Activated CD4-positive, alpha-beta T cell treated with anti-CD3 and anti-CD28 coated beads, Interleukin-2, amount 10 ng/mL, durations not matched to agents 7 days and 5 days (primary cell): Measurements from ENCODE around the gene RNF40. TPM values are rescaled to one million over a fixed set of nuclear protein-coding genes. Genes with fewer than 3 reads are reported as not detected.
"Not testable (repeated sequence)": the region's sequence is repeated elsewhere in the genome, so short reads cannot be mapped to it uniquely, and the experiment has no call there.

Experiments
- CTCF ChIA-PET: fragments of 350-600 bp; sonication (Branson Sonifier 250); formaldehyde crosslinking; loops from one replicate; lab custom pipeline; 2021; ENCODE audit warnings: antibody characterized with exemption; lab: Charles Lee
- POLR2A ChIA-PET: fragments of 350-600 bp; sonication (Branson Sonifier 250); formaldehyde crosslinking; loops from one replicate; lab custom pipeline; 2021; ENCODE audit warnings: antibody characterized with exemption; lab: Charles Lee
- DNase-seq: peaks from one replicate; pipeline ENCODE4 v3.0.0-alpha.2; 2020
- H3K27ac Mint-ChIP-seq: one replicate; pipeline ENCODE4 v1.8.0; 2021; ENCODE audit warnings: mild to moderate bottlenecking, moderate library complexity, mixed read lengths
- H3K27me3 Mint-ChIP-seq: one replicate; pipeline ENCODE4 v1.8.0; 2021; ENCODE audit warnings: mixed read lengths
- H3K36me3 Mint-ChIP-seq: one replicate; pipeline ENCODE4 v1.8.0; 2021; ENCODE audit warnings: low read depth, mixed read lengths
- H3K4me1 Mint-ChIP-seq: one replicate; pipeline ENCODE4 v1.8.0; 2021; ENCODE audit warnings: mixed read lengths
- H3K4me3 Mint-ChIP-seq: one replicate; pipeline ENCODE4 v1.8.0; 2021; ENCODE audit warnings: mild to moderate bottlenecking, moderate library complexity, mixed read lengths
- H3K9me3 Mint-ChIP-seq: one replicate; pipeline ENCODE4 v1.8.0; 2021; ENCODE audit warnings: mixed read lengths
- total RNA-seq, 2 experiments: library from RNA; stranded (reverse); gene quantifications; one replicate each; pipeline ENCODE4 v1.2.3, GENCODE V29; 2021

The RNF40 gene
- total RNA-seq, 2 experiments from 2014 or later, result 81.9 to 101 TPM

- Mint-ChIP-seq H3K9me3 (no peaks in the 10 kb centered on the region), H3K27me3 (no peaks in the 10 kb centered on the region), H3K36me3 (no peaks in the 10 kb centered on the region), H3K4me1 (peaks cover 6% of the 10 kb centered on the region), H3K4me3 (no peak overlapping the region), H3K27ac (no peak overlapping the region)
- no peak for DNase-seq
- POLR2A ChIA-PET, result interaction anchor here (0.6 kb wide), 1 partner anchor 18 kb away, joined by 5 read pairs; no protein-coding TSS in a partner anchor
- CTCF ChIA-PET, result interaction anchor here (0.6 to 1.5 kb wide), 4 partner anchors 16 to 60 kb away, joined by 3 to 6 read pairs (median 3); no protein-coding TSS in a partner anchor
Observed at GRCh38 chr16:30797670-30798309, 35.7 kb downstream of the RNF40 start.

GRCh38 chr16:30802936-30803335 is 40.8 kb downstream of the RNF40 start:
- H3K4me1 Mint-ChIP-seq, result peaks cover 31% of the 10 kb centered on the region
- peaks cover 10% of the 10 kb centered on the region for H3K27me3 Mint-ChIP-seq
- H3K4me3 Mint-ChIP-seq, result no peak overlapping the region
- ChIA-PET POLR2A (interaction anchor here (0.6 kb wide), 1 partner anchor 9 kb away, joined by 4 read pairs; no protein-coding TSS in a partner anchor), CTCF (interaction anchor here (0.8 to 2.8 kb wide), 5 partner anchors 9 to 139 kb away, joined by 3 to 16 read pairs (median 5); no protein-coding TSS in a partner anchor)
- no peak for DNase-seq
- H3K27ac Mint-ChIP-seq, result no peak overlapping the region
- H3K36me3 Mint-ChIP-seq, result peaks cover 5% of the 10 kb centered on the region
- no peaks in the 10 kb centered on the region for H3K9me3 Mint-ChIP-seq

DNA sequence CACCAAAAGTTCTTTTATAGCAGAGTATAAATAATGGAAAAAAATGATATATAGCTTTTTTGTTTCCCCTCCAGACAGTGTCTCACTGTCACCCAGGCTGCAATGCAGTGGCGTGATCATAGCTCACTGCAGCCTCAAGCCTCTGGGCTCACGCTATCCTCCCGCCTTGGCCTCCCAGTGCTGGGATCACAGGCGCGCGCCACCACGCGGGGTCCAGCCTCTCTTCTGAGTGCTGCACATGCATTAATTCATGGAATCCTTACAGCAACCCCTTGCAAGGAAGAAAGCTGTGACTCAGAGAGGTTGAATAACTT is 42.9 kb downstream of the RNF40 start:
- peaks cover 14% of the 10 kb centered on the region for H3K27me3 Mint-ChIP-seq
- no peaks in the 10 kb centered on the region for H3K9me3 Mint-ChIP-seq
- ChIA-PET POLR2A (interaction anchor here (0.9 kb wide), 1 partner anchor 57 kb away, joined by 6 read pairs; the partner anchor contains the start of gene PHKG2), CTCF (interaction anchor here (1.0 to 2.0 kb wide), 5 partner anchors 9 to 149 kb away, joined by 3 to 26 read pairs (median 3); no protein-coding TSS in a partner anchor)
- peaks cover 5% of the 10 kb centered on the region for H3K36me3 Mint-ChIP-seq
- peaks cover 33% of the 10 kb centered on the region for H3K4me1 Mint-ChIP-seq
- no peak for DNase-seq
- peak overlapping the region; percentile 26 for H3K4me3 Mint-ChIP-seq
- H3K27ac Mint-ChIP-seq, result peak overlapping the region; percentile 38

DNA sequence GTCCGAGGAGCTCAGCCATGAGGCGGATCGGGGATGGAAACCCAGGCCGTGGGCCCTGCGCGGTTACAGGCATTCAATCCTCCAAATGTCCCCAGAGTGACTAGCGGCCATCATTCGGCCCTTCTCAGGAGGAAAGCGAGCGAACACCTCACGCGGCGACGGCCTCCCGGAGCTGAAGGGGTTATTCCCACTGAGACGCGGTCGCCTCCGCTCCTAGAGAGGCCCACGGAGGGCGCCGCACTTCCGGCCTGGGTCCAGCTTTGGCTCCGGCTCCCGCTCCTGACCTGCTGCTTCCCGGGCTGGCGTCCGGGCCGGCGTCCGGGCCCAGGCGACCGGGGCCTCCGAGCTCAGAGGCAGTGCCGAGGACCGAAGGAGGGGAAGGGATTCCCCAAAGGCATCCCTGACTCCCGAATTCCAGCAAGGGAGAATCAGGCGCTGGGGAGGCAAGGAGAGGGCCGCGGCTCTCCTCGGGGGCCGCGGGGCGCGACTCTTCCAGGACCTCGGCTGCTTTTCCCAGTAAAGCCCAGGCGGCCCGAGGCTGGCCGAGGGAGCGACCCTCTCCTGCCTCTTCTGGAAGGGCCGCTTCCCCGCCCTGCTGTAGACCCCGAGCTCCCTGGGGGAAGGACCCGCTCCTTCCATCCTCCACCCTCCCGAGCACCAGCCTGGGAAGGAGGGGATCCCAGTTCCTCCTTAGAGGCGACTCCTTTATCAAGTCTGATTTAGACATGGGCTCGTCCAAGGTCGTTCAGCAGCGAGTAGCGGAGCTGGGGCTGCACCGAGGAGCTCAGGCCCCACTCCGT is 43.4 kb downstream of the RNF40 start:
- Mint-ChIP-seq H3K4me1 (peaks cover 33% of the 10 kb centered on the region), H3K36me3 (peaks cover 5% of the 10 kb centered on the region), H3K4me3 (peak overlapping the region; percentile 26), H3K27me3 (peaks cover 14% of the 10 kb centered on the region), H3K9me3 (no peaks in the 10 kb centered on the region), H3K27ac (peak overlapping the region; percentile 38)
- DNase-seq, result no peak
- ChIA-PET POLR2A (interaction anchor here (0.9 kb wide), 1 partner anchor 58 kb away, joined by 6 read pairs; the partner anchor contains the start of gene PHKG2), CTCF (interaction anchor here (0.5 to 2.0 kb wide), 7 partner anchors 9 to 673 kb away, joined by 3 to 26 read pairs (median 3); no protein-coding TSS in a partner anchor)

GRCh38 chr16:30808146-30808545 is 46.0 kb downstream of the RNF40 start:
- Mint-ChIP-seq H3K27me3 (peaks cover 14% of the 10 kb centered on the region), H3K4me3 (no peak overlapping the region), H3K27ac (no peak overlapping the region), H3K4me1 (peaks cover 24% of the 10 kb centered on the region), H3K36me3 (peaks cover 5% of the 10 kb centered on the region), H3K9me3 (no peaks in the 10 kb centered on the region)
- POLR2A ChIA-PET, result no interaction called here
- DNase-seq, result no peak
- CTCF ChIA-PET, result interaction anchor here (0.6 to 1.2 kb wide), 4 partner anchors 17 to 71 kb away, joined by 3 to 4 read pairs (median 4); no protein-coding TSS in a partner anchor

DNA sequence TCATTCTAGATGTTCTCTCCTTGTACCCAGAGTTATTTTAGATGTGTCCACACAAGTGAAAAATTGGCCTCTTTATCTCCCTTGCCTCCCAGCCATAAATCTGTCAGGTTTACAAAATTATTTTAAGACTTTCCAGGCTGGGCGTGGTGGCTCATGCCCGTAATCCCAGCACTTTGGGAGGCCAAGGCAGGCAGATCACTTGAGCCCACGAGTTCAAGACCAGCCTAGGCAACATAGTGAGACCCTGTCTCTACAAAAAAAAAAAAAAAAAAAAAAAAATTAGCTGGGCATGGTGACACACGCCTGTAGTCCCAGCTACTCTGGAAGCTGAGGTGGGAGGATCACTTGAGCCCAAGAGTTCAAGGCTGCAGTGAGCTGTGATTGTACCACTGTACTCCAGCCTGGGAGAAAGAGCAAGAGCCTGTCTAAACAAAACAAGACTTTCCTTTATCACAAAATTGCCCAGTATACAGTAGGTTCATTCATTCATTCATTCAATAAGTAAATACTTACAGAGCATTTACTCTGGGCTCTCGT is 46.8 kb downstream of the RNF40 start:
- Mint-ChIP-seq H3K4me1 (peaks cover 24% of the 10 kb centered on the region), H3K27me3 (peaks cover 12% of the 10 kb centered on the region)
- H3K36me3 Mint-ChIP-seq, H3K4me3 Mint-ChIP-seq, H3K9me3 Mint-ChIP-seq, POLR2A ChIA-PET, DNase-seq, H3K27ac Mint-ChIP-seq: not testable (repeated sequence)
- CTCF ChIA-PET, result interaction anchor here (1.1 to 1.3 kb wide), 2 partner anchors 49 to 333 kb away, joined by 3 read pairs; no protein-coding TSS in a partner anchor

GRCh38 chr16:30809675-30810074 is 47.6 kb downstream of the RNF40 start:
- DNase-seq, POLR2A ChIA-PET, H3K36me3 Mint-ChIP-seq, H3K27ac Mint-ChIP-seq, H3K9me3 Mint-ChIP-seq, H3K4me3 Mint-ChIP-seq: not testable (repeated sequence)
- CTCF ChIA-PET, result interaction anchor here (1.1 to 1.3 kb wide), 2 partner anchors 50 to 332 kb away, joined by 3 read pairs; no protein-coding TSS in a partner anchor
- H3K4me1 Mint-ChIP-seq, result peaks cover 29% of the 10 kb centered on the region
- H3K27me3 Mint-ChIP-seq, result peaks cover 12% of the 10 kb centered on the region

- H3K4me3 Mint-ChIP-seq, result peak overlapping the region; percentile 87
- ChIA-PET POLR2A (no interaction called here), CTCF (interaction anchor here (0.6 to 3.4 kb wide), 21 partner anchors 8 to 403 kb away, joined by 3 to 26 read pairs (median 4); partner anchors contain the start of gene PYDC1)
- no peaks in the 10 kb centered on the region for H3K9me3 Mint-ChIP-seq
- DNase-seq, result no peak
- no peaks in the 10 kb centered on the region for H3K36me3 Mint-ChIP-seq
- H3K4me1 Mint-ChIP-seq, result peaks cover 14% of the 10 kb centered on the region
- peak overlapping the region; percentile 91 for H3K27ac Mint-ChIP-seq
- H3K27me3 Mint-ChIP-seq, result no peaks in the 10 kb centered on the region
Observed at GRCh38 chr16:30813821-30814189, 51.7 kb downstream of the RNF40 start.

GRCh38 chr16:30816769-30817168 is 54.6 kb downstream of the RNF40 start:
- ChIA-PET CTCF (interaction anchor here (0.6 to 1.2 kb wide), 3 partner anchors 13 to 28 kb away, joined by 3 to 5 read pairs (median 3); no protein-coding TSS in a partner anchor), POLR2A (no interaction called here)
- Mint-ChIP-seq H3K27ac (no peak overlapping the region), H3K27me3 (no peaks in the 10 kb centered on the region), H3K9me3 (no peaks in the 10 kb centered on the region), H3K4me3 (no peak overlapping the region), H3K36me3 (no peaks in the 10 kb centered on the region), H3K4me1 (peaks cover 14% of the 10 kb centered on the region)
- DNase-seq, result no peak

DNA sequence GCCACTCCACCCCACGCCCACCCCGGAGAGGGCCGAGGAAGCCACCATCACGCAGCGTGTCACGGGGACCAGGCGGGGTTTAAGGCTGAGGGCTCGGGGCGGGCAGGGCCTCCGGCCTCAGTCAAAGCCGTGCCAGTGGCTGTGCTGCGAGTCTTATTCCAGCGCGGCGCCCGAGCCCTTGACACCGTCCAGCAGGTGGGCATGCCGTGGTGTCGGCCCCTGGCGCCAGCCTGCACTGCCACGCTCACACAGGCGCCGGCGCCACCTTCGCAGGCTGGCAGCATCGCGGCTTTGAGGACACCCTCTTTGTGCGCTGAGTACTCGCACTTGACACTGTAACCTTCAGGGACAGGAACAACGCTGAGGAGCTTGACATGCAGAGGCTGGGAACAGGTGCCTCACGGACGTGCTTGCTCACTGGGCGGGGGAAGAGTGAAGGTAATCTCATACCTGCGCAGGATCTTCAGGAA is 58.9 kb downstream of the RNF40 start:
- DNase-seq, result no peak
- ChIA-PET POLR2A (no interaction called here), CTCF (no interaction called here)
- Mint-ChIP-seq H3K4me3 (no peak overlapping the region), H3K9me3 (no peaks in the 10 kb centered on the region), H3K4me1 (no peaks in the 10 kb centered on the region), H3K36me3 (no peaks in the 10 kb centered on the region), H3K27ac (no peak overlapping the region), H3K27me3 (no peaks in the 10 kb centered on the region)

DNA sequence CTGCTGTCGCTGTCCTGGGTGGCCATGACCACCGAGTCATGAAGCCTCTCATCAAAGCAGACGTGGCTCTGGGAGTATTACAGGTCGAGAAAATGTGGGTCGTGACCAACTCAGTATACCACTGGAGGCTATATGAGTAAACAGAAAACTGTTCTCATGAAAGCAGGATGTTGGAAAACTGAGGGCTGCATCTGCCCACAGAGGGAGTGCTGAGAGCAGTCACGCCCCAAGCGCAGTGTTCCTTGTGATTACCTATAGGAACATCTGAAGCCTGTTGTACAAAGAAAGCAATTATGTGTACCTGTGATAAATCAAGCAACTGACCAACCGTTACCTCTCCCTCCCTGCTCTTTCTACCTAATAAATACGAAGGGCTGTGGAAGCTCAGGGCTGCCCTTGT is 59.3 kb downstream of the RNF40 start:
- H3K27ac Mint-ChIP-seq, result not testable (repeated sequence)

GRCh38 chr16:30821891-30822290 is 59.8 kb downstream of the RNF40 start:
- CTCF ChIA-PET, result interaction anchor here (0.6 to 0.8 kb wide), 2 partner anchors 10 to 128 kb away, joined by 3 to 5 read pairs; no protein-coding TSS in a partner anchor
- POLR2A ChIA-PET, result no interaction called here

More for the DNA sequence above, 59.3 kb downstream of the RNF40 start:
- CTCF ChIA-PET, result interaction anchor here (0.6 to 0.8 kb wide), 2 partner anchors 10 to 127 kb away, joined by 3 to 5 read pairs; no protein-coding TSS in a partner anchor
- H3K9me3 Mint-ChIP-seq, H3K27me3 Mint-ChIP-seq, H3K36me3 Mint-ChIP-seq, H3K4me1 Mint-ChIP-seq, DNase-seq, H3K4me3 Mint-ChIP-seq, POLR2A ChIA-PET: not testable (repeated sequence)

More at GRCh38 chr16:30821891-30822290, 59.8 kb downstream of the RNF40 start:
- H3K27ac Mint-ChIP-seq, result no peak overlapping the region
- H3K36me3 Mint-ChIP-seq, result no peaks in the 10 kb centered on the region
- H3K9me3 Mint-ChIP-seq, result no peaks in the 10 kb centered on the region
- no peak for DNase-seq
- peaks cover 2% of the 10 kb centered on the region for H3K27me3 Mint-ChIP-seq
- H3K4me3 Mint-ChIP-seq, result no peak overlapping the region
- no peaks in the 10 kb centered on the region for H3K4me1 Mint-ChIP-seq
